Measurements from ENCODE around the gene PITPNM3.

DNA sequence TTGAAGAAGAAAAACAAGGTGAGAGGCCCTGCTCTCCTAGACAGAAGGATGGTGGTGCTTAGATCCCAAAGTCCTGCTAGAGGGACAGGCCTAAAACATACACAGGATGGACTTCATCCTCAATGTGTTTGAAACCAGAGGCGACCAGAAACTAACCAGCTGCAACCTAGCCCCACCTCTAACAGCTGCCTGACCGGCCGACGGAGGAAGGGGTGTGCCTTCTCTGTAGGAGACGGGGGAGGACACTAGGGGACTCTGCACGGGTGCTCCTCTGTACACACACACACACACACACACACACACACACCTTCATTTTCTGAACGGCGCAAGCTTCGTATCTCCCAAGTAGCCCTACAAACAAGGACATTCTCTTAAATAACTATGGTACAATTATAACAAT is 24.3 kb upstream of the PITPNM3 start:
- TF ChIP-seq, protein P1, sequence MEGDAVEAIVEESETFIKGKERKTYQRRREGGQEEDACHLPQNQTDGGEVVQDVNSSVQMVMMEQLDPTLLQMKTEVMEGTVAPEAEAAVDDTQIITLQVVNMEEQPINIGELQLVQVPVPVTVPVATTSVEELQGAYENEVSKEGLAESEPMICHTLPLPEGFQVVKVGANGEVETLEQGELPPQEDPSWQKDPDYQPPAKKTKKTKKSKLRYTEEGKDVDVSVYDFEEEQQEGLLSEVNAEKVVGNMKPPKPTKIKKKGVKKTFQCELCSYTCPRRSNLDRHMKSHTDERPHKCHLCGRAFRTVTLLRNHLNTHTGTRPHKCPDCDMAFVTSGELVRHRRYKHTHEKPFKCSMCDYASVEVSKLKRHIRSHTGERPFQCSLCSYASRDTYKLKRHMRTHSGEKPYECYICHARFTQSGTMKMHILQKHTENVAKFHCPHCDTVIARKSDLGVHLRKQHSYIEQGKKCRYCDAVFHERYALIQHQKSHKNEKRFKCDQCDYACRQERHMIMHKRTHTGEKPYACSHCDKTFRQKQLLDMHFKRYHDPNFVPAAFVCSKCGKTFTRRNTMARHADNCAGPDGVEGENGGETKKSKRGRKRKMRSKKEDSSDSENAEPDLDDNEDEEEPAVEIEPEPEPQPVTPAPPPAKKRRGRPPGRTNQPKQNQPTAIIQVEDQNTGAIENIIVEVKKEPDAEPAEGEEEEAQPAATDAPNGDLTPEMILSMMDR (conservative IDR thresholded peaks at IDR 0.05; ENCODE audit: low read length): no peak
- TF ChIP-seq EZH2phosphoT487 (IDR thresholded peaks at IDR 0.05; ENCODE audit: borderline replicate concordance): no peak

Measured in Loucy (cell line).